ENCODE measurements around the gene ANGEL2.
"Not testable (repeated sequence)": the region's sequence is repeated elsewhere in the genome, so short reads cannot be mapped to it uniquely, and the experiment has no call there.

Gene ANGEL2

DNA sequence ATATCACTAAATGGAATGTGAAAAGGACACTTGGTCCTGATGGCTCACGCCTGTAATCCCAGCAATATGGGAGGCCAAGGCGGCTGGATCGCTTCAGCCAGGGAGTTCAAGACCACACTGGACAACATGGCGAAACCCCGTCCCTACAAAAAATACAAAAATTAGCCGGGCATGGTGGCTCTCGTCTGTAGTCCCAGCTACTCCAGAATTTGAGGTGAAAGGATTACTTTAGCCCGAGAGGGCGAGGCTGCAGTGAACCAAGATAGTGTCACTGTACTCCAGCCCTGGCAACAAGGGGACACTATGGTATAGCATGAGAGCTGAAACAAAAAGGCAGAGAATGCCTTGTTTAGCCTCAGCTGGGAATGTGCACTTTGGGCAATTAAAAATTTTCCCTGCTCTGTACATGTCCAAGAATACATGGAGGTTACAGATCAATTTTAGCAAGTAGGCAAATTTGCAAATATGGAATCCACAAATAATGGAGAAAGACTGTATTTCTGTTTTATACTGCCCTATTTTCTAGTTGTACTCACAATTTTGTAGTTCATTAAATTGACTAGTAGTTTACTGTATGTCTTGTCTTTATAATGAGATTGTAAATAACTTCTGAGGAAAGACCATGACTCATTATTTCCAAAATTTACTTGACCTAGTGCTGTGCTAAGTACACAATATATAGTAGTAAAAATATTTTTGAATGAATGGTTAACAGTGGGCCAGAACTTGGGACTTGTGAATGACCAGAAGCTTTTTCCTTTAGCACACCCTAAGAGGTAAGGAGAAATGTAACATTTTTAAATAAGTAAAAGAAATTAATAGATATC, 2.0 kb upstream of the ANGEL2 start:
- DNase-seq: no peak

DNA sequence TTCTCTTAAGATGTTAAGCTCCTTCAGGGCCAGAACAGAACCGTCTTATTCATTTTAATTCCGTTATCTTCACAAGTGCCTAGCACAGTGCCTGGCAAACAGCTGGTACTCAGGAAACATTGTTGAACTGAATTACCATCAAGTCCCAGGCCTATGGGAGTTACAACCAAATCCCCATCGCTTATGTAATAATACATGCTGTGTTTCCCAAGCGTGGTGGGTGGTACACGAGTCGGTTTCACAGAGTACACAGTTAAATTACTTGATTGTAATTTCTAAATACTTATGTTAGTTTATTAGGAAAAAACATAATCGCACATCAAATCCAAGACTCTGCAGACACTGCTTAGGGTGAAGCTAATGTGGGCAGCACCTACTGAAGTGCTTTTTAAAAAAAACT, 1.0 kb downstream of the ANGEL2 start:
- DNase-seq: no peak

DNA sequence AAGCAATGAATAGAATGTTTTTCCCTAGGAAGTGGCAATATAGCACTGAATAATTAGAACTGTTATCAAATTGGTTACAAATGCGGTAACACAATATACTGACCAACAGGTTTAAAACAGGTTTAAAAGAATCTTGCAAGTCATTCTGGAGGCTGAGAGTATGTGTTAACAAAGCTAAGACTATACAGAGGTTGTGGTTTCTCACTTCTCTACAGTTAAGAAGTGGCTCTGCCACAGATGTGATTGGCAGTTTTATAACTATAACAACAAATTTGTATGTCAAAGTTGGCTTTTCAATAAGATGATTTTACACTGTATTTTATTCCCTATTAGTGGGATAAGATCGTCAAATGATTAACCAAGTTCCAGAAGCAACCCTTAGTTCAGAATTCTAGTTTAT, 7.1 kb downstream of the ANGEL2 start:
- peak; percentile 3 for DNase-seq

DNA sequence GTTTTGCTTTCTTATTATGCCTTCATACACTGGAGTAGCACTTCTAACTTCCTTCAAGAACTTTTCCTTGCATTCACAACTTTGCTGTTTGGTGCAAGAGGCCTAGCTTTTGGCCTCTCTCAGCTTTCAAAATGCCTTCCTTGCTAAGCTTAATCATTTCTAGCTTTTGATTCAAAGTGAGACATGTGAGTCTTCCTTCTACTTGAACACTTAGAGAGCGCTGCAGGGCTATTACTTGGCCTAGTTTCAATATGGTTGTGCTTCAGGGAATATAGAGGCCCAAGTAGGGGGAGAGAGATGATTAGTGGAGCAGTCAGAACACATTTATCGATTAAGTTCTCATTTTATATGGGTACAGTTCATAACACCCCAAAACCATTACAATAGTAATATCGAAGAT, 12.4 kb downstream of the ANGEL2 start:
- no peak for DNase-seq

DNA sequence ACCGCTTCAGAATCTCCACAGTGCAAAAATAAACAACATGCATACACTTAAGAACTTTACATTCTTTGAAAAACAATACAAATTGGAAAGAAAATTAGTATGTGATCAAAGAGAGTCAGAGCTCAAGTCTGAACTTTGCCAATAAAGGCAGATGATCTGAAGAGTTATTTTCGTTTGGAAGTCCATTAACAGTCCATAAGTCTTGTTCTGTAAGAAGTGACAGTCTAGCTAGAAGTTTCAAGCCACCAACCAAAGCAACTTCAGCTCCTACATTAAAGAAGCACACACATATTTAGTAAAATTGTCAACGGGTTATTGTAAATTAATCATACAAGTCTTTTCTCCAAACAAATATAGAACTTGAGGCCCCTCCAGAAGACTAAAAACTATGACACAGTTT, 20.7 kb downstream of the ANGEL2 start:
- DNase-seq: no peak

DNA sequence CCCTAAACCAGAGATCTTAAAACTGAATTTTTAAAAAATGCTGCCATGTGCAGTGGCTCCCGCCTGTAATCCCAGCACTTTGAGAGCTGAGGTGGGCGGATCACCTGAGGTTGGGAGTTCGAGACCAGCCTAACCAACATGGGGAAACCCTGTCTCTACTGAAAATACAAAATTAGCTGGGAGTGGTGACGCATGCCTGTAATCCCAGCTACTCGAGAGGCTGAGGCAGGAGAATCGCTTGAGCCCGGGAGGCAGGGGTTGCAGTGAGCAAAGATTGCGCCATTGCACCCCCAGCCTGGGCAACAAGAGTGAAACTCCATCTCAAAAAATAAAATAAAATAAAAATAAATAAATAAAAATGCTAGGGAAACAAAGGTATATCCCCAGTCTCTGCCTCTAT, 21.7 kb downstream of the ANGEL2 start:
- not testable (repeated sequence) for DNase-seq

DNA sequence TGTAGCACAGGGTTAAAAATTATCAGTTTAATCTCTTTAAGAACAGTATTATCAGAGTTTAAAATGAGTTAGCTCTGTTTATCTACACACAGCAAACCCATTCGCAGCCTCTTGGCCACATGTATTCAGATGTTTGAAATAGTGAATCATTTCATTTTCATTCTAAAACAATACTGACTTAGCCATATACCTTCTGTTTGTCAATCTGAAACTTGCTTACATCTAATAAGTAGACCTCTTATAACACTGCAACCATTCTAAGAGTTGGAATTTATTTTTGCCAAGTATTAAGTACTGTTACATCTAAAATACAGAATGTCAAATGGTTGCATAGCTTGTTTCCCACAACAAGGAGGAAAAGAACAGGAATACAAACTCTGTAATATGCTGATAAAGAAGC, 25.4 kb downstream of the ANGEL2 start:
- no peak for DNase-seq

DNA sequence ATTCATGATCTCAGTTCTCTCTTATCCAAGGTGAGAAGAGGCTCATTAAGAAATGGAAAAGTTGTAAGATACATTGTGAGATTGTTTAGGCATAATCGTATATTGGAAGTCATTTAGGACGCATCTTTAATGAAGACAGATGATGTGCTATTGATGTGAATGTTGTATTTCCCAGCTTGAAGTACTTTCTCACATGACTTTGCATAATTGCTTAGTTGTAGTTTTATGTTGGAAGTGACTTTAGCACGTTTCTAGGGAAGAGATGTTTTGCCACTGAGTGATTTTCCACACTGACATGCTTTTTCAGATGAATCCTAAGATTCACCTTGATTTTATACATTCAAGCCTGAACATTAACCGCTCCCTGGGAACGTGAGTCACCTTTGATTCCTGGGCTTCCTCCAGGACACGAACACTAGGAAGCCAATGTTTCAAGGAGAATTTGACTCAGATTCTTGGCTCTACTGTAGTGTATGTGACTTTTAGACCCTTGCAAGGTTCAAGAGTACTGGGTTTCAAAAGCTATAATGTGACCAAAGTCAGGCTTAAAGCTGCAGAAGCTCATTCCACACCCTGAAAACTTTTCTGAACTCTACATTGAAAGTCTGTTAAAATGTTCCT, 27.9 kb downstream of the ANGEL2 start:
- no peak for DNase-seq

DNA sequence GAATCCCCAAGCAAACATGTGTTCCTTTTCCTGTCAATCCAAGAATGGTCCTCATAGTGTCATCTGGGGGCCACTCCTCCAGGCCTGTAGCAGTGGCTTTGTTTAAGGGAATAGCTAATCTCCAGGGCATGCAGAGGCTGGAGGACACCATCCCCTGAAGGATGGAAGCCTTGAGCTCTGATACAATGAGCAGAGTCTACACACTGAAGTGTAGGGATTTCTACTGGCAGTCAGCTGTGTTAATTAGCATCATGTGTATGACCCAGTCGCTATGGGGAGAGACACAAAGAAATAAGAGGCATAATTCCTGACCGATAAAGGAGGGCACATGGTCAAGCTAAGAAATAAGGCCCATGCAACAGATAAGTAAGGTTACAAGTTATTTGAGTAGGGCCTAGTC, 29.1 kb downstream of the ANGEL2 start:
- DNase-seq: no peak

DNA sequence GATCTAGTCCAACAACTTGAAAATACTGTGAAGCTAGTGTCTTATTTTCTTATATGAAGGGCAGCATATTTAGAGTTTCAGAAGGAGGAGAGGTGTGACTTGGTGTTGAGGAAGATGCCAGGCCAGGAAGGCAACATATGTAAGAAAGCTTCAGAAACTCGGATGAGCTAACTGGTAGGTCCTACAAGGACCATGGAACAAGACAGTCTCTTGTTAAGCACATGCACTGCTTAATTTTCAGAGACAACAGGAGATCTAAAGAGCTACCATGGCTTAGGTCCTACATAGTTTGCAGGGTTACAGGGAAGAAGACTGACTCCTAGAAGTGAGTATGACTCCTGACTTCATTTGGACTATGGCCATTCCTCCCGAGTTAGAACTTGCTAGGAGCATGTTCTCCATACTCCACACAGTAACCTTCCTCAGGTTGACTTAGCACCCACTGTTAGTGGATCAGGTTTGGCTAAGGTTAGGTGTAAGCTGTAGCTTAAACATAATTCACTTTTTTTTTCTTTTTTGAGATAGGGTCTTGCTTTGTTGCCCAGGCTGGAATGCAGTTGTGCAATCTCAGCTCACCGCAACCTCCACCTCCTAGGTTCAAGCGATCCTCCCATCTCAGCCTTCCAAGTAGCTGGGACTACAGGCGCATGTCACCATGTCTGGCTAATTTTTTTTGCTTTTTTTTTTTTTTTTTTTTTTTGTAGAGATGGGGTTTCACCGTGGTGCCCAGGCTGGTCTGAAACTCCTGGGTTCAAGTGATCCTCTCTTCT, 31.0 kb downstream of the ANGEL2 start:
- no peak for DNase-seq

DNA sequence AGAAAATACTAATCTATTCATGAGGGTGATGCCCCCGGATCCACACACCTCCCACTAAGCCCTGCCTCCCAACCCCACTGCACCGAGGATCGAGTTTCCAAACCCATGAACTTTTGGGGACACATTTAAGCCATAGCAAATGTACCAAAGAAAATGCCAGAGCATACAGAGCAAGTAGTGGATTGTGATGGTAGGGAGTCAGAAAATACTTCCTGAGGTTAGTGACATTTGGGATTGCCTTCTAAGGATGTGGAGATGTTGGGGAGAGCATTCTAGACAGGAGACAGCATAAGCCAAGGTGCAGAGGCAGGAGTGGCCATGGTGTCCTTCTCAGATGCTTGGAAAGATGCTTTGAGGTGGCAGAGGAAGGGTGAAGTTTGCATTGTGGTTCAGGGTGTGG, 32.2 kb downstream of the ANGEL2 start:
- no peak for DNase-seq

DNA sequence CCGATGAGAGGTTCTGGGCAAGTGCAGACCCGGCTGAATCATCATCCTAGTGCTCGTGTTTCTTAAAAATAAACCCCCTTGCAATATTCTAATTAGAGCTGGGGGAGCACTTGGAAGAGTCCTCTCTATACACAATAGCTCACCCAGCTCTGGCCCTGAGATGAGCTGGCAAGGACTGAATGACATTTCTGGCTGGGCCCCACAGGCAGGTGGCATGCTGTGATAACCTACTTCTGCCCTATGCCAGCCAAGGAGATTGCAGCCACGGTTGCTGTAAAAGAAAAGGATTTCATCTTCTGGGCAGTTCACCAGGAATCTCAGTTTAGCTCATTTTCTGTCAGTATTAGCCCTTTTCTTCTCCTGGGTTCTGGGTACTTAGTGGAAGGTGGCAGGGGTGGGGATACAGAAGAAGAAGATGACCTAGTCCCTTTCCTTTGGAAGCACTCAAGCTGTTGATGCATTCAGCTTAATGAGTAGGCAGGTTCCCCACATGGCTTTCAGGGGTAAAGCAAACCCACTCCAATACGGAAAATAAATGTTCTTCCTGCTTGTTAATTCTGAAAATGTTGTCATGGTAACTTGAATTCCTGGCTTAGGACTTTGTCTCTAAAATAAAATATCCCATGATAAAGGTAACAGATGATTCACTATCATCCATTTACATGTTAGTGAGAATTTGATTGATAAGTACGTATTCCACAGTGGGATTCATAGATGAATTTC, 33.1 kb downstream of the ANGEL2 start:
- DNase-seq: no peak

DNA sequence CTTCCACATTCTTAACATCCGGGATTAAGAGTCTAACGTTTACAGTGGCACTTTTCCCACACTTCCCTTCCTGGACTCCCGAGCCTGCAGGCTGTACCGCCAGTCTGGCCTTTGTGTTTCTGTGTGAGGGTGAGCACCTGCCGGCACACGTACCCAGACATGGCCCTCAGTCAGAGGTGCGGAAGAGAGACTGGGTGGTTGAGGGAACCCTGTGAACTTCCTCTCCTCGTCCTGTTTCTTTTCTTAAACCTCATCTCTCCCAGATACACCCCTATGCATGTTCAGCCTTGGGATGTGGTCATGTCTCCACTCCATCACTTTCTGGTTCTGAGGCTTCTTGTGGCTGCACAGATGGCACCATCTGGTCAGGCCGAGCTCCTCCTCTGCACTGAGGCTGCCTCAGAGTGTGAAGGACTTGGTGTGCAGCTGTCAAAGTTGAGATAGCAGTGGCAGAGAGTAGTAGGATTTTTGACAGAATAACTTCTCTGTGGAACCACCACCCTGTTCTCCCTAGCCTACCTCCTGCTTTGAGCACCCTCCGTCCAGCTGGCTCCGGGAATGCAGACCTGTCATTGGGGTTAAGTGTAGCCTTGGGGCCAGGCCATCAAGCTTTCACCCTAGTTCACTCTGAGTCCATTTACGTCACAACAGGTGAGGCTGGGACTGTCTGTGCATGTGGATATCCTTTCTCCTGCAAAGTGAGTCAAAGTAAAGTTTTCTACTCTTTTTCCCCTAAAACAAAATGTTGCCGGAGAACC, 33.9 kb downstream of the ANGEL2 start:
- DNase-seq: no peak

DNA sequence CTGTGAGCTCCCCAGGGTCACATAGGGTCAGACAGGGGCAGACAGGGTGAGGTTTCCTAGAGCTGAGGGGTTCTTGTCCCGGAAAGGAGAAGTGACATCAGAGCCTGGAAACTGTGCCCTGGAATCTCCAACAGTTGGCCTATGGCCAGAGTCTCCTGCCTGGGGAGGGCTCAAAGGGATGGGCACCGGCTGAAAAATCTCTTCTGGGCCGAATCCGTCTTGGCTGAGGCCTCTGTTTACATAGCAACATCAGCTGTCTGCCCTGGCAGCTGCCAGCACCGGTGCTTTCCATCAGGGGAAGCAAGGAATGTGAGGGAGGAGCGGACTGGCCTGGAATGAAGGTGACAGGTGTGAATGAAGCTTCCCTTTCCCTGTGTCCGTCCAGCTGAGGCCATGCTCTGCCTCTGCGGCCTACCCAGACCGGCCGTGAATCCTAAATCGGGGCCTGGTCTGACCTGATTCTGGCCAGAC, 34.6 kb downstream of the ANGEL2 start:
- DNase-seq: no peak

DNA sequence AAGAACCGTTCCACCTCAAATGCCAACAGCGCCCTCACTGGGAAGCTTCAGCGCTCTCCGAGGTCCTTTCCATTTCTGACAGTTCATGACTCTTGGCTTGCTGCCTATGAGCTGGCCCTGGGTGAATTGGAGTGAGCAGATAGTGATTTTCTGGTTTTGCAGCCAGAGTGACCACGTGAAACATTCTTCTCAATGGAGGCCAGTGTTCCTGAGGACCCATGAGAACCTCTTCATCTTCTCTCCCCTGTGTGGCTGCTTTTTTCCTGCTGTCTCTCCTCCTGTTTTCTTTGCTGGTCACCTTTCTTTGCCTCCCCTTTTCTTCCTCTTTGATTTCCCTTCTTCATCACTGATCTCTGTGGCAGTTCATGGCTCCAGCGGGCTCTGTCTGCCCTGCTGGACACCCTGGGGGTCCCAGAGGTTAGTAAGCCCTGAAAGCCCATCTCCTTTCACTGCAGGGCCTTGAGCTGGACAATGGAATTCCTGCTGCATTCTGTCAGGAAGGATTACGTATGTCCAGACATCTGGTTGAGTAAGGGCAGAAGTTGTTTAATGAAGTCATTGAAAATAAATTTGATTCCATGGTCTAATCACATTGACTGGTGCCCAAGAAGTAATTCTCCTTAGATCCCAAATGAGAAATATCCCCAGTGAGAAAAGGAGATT, 35.4 kb downstream of the ANGEL2 start:
- no peak for DNase-seq

DNA sequence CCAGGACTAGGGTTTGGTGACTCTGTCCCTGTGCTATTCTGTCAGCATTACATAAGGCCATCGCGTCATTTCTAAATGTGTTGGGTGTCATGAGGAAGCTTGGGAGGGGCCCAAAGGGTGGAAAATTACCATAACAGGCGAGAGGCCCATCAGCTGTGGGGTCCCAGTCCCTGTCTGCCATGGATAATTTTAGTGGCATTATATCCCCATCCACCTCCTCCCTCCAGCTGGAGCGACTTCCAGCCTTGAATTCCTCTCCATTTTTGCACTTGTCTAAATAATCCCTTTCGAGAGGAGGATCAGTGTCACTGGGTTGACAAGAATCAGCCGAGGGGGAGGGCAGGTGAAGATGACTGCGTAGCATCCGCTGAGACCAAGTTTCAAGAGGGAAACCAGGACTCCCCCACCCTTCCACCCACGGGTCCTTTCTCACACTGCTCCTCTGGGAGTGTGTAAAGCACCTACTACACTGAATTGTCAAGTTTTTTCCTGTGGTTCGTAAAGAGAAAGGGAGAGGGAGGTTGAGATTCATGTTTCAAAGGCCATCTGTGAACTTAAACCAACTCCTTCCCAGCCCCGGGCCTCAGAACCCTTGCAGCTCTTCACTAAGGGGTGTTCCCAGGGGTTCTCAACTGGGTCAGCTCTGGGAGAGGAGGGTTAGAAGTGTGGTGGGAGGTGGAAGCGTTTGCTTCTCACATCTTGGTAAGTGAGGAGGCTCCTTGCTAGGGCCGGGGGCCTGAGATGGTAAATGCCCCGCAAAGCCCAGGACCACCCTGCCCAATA, 36.1 kb downstream of the ANGEL2 start:
- peak; percentile 12 for DNase-seq

DNA sequence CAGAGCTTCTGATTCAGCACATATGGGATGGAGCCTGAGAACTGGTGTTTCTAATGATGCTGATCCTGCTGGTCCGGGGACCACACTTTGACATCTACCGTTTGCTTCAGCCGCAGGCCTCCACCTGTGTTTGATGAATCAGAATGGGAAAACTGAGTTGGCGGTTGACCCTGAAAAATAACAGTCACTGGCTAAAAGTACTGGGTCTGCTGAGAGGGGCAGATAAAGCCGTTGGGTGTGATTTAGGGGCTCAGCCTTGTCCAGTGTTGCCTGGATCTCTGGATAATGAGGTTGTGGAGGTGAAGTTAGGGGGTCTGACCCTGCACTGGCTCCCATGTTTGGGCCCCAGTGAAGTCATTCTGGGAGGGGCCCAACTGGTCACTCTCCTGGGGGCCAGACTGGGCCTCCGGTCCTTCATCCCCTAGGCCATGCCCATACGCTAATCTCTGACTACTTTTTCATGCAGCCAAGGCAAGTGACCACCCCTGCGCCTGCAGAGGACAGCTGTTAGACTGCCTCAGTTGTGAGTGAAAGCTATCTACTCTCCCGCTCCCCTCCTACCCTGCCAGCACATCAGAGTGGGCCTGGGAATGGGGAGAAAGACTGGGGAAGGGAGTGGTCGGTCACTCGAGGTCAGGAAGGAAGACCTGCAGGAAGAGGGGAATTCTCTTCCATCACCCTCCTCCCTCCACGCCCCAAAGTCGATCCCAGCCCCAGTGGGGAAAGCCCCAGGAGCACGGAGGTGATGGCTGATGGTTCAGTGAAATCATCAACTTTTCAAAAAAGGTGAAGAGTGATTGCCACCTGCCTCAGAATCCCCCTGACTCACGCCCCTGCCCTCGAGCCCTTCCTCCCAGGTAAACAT, 37.7 kb downstream of the ANGEL2 start:
- no peak for DNase-seq

DNA sequence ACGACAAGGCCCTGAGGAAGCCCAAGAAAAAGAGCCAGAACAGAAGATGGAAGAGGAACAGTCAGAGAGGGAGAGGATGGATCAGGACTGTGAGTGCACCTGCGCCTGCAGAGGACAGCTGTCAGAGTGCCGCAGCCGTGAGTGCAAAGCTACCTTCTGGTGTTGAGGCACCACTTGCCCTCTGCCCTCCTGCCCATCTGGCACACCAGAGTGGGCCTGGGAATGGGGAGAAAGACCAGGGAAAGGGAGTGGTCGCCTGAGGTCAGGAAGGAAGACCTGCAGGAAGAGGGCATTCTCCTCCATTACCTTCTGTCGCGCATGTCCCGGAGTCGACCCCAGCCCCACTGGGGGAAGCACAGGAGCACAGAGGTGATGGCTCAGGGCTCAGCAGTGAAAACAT, 39.1 kb downstream of the ANGEL2 start:
- no peak for DNase-seq

DNA sequence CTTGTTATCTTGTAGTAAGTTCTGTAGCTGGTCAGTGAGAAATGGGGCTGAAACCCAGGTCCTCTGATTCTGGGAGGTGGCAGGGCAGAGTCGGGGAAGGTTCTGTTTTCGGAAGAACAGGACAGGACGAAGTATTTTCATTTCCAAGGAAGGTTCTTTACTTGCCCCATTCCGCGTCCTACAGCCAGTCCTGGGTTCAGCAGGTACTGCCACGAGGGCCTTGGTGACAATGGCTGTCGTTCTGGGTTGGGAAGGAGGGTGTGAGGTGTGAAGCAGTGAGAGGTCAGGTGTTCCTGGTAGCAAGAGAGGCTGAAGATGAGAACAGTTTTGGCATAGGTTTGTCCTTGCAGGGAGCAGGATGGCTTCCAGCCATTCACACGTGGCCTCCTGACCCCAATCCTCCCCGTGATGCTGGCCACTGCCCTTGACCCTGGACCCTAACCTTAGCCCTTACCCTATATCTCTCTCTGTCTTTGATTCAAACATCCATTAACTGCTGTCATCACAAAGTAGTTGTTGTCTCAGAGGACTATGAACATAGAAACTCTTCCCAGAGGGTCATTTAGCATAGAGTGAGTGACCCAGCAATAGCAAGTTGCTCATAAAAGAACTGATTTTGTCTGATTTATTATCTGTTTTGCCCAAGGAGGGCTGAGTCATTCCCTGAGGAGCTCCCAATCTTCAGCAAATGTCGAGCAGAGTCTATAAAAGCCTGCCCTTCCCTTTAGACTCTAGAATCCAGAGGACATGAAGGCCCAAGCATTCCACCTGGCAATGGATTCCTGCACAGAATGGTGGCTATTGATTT, 40.4 kb downstream of the ANGEL2 start:
- DNase-seq: no peak

Measured in CD4-positive, alpha-beta T cell treated with Interleukin-10 for 1 hour (primary cell).